ENCODE data around the gene IFI30. TPM values are rescaled to one million over a fixed set of nuclear protein-coding genes. Genes with fewer than 3 reads are reported as not detected.
A peak's percentile ranks its signal among the peaks of the same experiment; 100 is the strongest.

IFI30 gene
- total RNA-seq, 1 donor from 2014 or later = 554 TPM

GRCh38 chr19:18153556-18154134 is 20.0 kb upstream of the IFI30 start:
- peaks cover 42% of the 10 kb centered on the region for H3K4me1 ChIP-seq
- TF ChIP-seq CTCF (IDR thresholded peaks at IDR 0.05) = no peak
- no peaks in the 10 kb centered on the region for H3K36me3 ChIP-seq
- intact Hi-C loops (cut with DNase I) = no loop called here
- no peak for DNase-seq
- H3K9me3 ChIP-seq = no peaks in the 10 kb centered on the region
- ATAC-seq = no peak
- peak overlapping the region; percentile 81 for H3K4me3 ChIP-seq
- H3K27me3 ChIP-seq = no peaks in the 10 kb centered on the region
- peak overlapping the region; percentile 96 for H3K27ac ChIP-seq

DNA sequence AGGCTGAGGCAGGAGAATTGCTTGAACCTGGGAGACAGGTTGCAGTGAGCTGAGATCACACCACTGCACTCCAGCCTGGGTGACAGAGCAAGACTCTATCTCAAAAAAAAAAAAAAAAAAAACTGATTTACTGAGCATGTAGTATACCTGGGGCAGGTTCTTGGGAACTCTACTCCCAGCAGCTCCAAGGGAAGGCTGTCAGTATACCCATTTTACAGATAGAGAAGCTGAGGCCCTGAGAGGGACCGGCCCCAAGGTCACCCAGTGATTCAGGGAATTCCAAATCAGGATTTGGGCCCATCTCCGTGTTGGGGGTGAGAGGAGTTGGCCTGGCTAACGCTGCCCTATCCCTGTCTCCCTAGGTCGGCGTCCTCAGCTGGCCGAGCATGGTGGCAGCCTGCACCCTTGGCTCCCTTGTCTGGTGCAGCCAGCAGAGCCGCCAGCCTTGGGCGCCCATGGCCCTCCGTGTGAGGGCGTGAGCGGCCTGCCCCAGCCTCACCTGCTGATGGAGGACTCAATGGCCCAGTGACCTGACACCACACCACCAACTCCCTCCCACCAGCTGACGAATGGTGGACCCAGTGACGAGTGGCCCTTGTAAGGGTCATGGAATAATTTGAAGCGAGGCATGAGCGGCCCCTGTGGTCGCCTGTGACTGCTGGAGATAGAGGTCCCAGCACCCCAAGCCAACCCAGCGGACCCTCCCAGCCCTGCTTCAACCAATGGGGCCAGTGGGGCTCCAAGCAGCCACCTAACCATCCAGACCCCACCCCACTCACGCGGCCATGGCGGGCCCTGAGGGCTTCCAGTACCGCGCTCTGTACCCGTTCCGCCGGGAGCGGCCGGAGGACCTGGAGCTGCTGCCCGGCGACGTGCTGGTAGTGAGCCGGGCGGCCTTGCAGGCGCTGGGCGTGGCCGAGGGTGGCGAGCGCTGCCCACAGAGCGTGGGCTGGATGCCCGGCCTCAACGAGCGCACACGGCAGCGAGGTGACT is 18.2 kb upstream of the IFI30 start:
- no peak for ATAC-seq
- no peak for DNase-seq
- Histone ChIP-seq H3K27me3 (no peaks in the 10 kb centered on the region), H3K4me3 (no peak overlapping the region), H3K4me1 (peaks cover 42% of the 10 kb centered on the region), H3K27ac (no peak overlapping the region), H3K36me3 (no peaks in the 10 kb centered on the region), H3K9me3 (no peaks in the 10 kb centered on the region)
- intact Hi-C loops (cut with DNase I) = no loop called here
- TF ChIP-seq CTCF (IDR thresholded peaks at IDR 0.05) = no peak

GRCh38 chr19:18156268-18156667 is 17.3 kb upstream of the IFI30 start:
- no peak overlapping the region for H3K4me3 ChIP-seq
- no peak overlapping the region for H3K27ac ChIP-seq
- H3K27me3 ChIP-seq = no peaks in the 10 kb centered on the region
- DNase-seq = no peak
- no peaks in the 10 kb centered on the region for H3K36me3 ChIP-seq
- H3K9me3 ChIP-seq = no peaks in the 10 kb centered on the region
- no peak for TF ChIP-seq CTCF (IDR thresholded peaks at IDR 0.05)
- intact Hi-C loops (cut with DNase I) = no loop called here
- peaks cover 48% of the 10 kb centered on the region for H3K4me1 ChIP-seq
- no peak for ATAC-seq

DNA sequence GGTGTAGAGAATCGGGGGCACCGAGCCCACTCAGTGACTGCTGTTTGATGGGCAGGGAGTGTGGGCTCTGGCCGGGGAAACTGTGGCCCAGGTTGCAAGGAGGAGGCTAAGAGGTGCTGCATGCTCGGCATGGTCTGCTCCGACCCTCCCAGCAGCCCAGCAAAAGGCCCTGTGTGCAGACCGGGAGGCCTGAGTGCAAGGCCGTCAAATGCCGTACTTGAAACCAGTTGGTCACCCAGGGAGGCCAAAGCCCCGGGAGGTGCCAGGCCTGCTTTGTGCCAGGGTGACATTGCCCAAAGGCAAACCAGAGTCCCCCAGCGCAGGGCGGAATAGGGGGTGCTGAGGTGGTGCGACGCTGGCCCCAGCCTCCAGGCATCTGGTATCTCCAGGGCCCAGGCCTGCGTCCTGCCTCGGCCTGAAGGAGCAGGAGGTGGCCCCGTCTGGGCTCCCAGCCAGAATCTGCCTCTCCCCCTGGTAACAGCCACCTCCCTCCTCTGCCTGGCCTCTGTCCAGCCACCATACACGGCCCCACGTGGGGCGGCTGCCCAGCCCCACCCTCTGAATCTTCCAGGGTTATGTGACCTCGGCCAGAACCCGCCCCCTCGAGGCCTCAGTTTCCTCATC is 16.7 kb upstream of the IFI30 start:
- DNase-seq (peak; percentile 95), ATAC-seq (peak; percentile 22)
- H3K4me3 ChIP-seq = no peak overlapping the region
- H3K36me3 ChIP-seq = peaks cover under 1% of the 10 kb centered on the region
- peaks cover 48% of the 10 kb centered on the region for H3K4me1 ChIP-seq
- intact Hi-C loops (cut with DNase I) = no loop called here
- H3K27ac ChIP-seq = peak overlapping the region; percentile 65
- no peaks in the 10 kb centered on the region for H3K9me3 ChIP-seq
- no peak for TF ChIP-seq CTCF (IDR thresholded peaks at IDR 0.05)
- no peaks in the 10 kb centered on the region for H3K27me3 ChIP-seq

GRCh38 chr19:18157465-18158063 is 16.0 kb upstream of the IFI30 start:
- no peak for DNase-seq
- TF ChIP-seq CTCF (IDR thresholded peaks at IDR 0.05) = no peak
- H3K4me3 ChIP-seq = no peak overlapping the region
- H3K4me1 ChIP-seq = peaks cover 46% of the 10 kb centered on the region
- H3K27me3 ChIP-seq = no peaks in the 10 kb centered on the region
- H3K9me3 ChIP-seq = no peaks in the 10 kb centered on the region
- H3K36me3 ChIP-seq = peaks cover 5% of the 10 kb centered on the region
- no peak for ATAC-seq
- peak overlapping the region; percentile 65 for H3K27ac ChIP-seq
- intact Hi-C loops (cut with DNase I) = no loop called here
